Transverse colon (tissue), 4 donors: ENCODE measurements around the gene TESK2.
"Not testable (repeated sequence)": the region's sequence is repeated elsewhere in the genome, so short reads cannot be mapped to it uniquely, and the experiment has no call there.

Experiments
- CTCF ChIP-seq, 5 experiments: fragments of 200-600 bp in 3 of 5; fragments of 450-650 bp in 2 of 5; sonication (generic) in 3 of 5; IDR thresholded peaks; 1 replicate in 2 of 5; 2 replicates in 3 of 5; pipeline ENCODE4 v1.5.1; 2016 to 2017; ENCODE audit warnings: antibody characterized with exemption in 5 of 5, inconsistent platforms in 3 of 5, mild to moderate bottlenecking in 2 of 5, moderate library complexity in 1 of 5
- EP300 ChIP-seq: sonication (generic); formaldehyde crosslinking; IDR thresholded peaks from one replicate; pipeline ENCODE4 v1.6.1; 2017; ENCODE audit warnings: antibody characterized with exemption, low read depth
- POLR2AphosphoS5 ChIP-seq, 3 donors: sonication (generic); formaldehyde crosslinking; IDR thresholded peaks; one replicate each; pipeline ENCODE4 v1.6.1; 2016; ENCODE audit warnings: antibody characterized with exemption in 3 of 3

GRCh38 chr1:45513532-45514260, 22.7 kb upstream of the TESK2 start:
- TF ChIP-seq CTCF (IDR thresholded peaks at IDR 0.05); POLR2AphosphoS5 (IDR thresholded peaks at IDR 0.05); EP300: not testable (repeated sequence)
